Stimulated activated CD8-positive, alpha-beta memory T cell treated with anti-CD3 and anti-CD28 coated beads, Interleukin-7, amount 100 ng/mL, for 4 hours (primary cell): ENCODE results near the gene RBM19.
"Not testable (repeated sequence)": the region's sequence is repeated elsewhere in the genome, so short reads cannot be mapped to it uniquely, and the experiment has no call there.

ENCODE experiments used
- DNase-seq, 2 donors: peaks; one replicate each; pipeline ENCODE4 v3.0.0-alpha.2; 2020; ENCODE audit warnings: low read depth in 2 of 2

Gene RBM19

GRCh38 chr12:113905829-113906228 lies 60.3 kb downstream of the RBM19 start:
- DNase-seq = no peak

GRCh38 chr12:113903381-113903863 lies 62.7 kb downstream of the RBM19 start:
- DNase-seq = no peak

GRCh38 chr12:113901319-113901718 lies 64.8 kb downstream of the RBM19 start:
- DNase-seq = not testable (repeated sequence)

- no peak for DNase-seq
Observed at GRCh38 chr12:113900716-113901115, 65.4 kb downstream of the RBM19 start.

- no peak for DNase-seq
Observed at GRCh38 chr12:113899561-113900471, 66.3 kb downstream of the RBM19 start.

- DNase-seq = no peak
Observed at GRCh38 chr12:113899042-113899560, 67.0 kb downstream of the RBM19 start.

- DNase-seq = no peak
Observed at GRCh38 chr12:113898466-113898865, 67.7 kb downstream of the RBM19 start.

GRCh38 chr12:113897406-113897805 lies 68.7 kb downstream of the RBM19 start:
- no peak for DNase-seq

- no peak for DNase-seq
Observed at GRCh38 chr12:113896841-113897240, 69.3 kb downstream of the RBM19 start.

- DNase-seq = no peak
Observed at GRCh38 chr12:113896194-113896593, 69.9 kb downstream of the RBM19 start.

GRCh38 chr12:113895176-113895575 lies 70.9 kb downstream of the RBM19 start:
- no peak for DNase-seq

- DNase-seq = no peak
Observed at GRCh38 chr12:113894697-113895096, 71.4 kb downstream of the RBM19 start.

- no peak for DNase-seq
Observed at GRCh38 chr12:113893221-113893620, 72.9 kb downstream of the RBM19 start.

GRCh38 chr12:113892556-113892955 lies 73.6 kb downstream of the RBM19 start:
- DNase-seq = no peak

- no peak for DNase-seq
Observed at GRCh38 chr12:113891739-113892520, 74.2 kb downstream of the RBM19 start.

GRCh38 chr12:113891167-113891692 lies 74.9 kb downstream of the RBM19 start:
- no peak for DNase-seq

GRCh38 chr12:113889891-113890581 lies 76.1 kb downstream of the RBM19 start:
- DNase-seq = no peak

GRCh38 chr12:113889076-113889475 lies 77.0 kb downstream of the RBM19 start:
- DNase-seq = no peak

- DNase-seq = no peak
Observed at GRCh38 chr12:113888435-113888834, 77.7 kb downstream of the RBM19 start.

- no peak for DNase-seq
Observed at GRCh38 chr12:113887906-113888305, 78.2 kb downstream of the RBM19 start.

GRCh38 chr12:113886721-113887120 lies 79.4 kb downstream of the RBM19 start:
- no peak for DNase-seq

GRCh38 chr12:113884392-113884791 lies 81.7 kb downstream of the RBM19 start:
- DNase-seq = no peak
